Measurements from ENCODE around the gene PPP3CA. TPM values are rescaled to one million over a fixed set of nuclear protein-coding genes. Genes with fewer than 3 reads are reported as not detected.
A peak's percentile ranks its signal among the peaks of the same experiment; 100 is the strongest.

The PPP3CA gene
- total RNA-seq, 2 donors from 2014 or later: 3.3 to 3.5 TPM

DNA sequence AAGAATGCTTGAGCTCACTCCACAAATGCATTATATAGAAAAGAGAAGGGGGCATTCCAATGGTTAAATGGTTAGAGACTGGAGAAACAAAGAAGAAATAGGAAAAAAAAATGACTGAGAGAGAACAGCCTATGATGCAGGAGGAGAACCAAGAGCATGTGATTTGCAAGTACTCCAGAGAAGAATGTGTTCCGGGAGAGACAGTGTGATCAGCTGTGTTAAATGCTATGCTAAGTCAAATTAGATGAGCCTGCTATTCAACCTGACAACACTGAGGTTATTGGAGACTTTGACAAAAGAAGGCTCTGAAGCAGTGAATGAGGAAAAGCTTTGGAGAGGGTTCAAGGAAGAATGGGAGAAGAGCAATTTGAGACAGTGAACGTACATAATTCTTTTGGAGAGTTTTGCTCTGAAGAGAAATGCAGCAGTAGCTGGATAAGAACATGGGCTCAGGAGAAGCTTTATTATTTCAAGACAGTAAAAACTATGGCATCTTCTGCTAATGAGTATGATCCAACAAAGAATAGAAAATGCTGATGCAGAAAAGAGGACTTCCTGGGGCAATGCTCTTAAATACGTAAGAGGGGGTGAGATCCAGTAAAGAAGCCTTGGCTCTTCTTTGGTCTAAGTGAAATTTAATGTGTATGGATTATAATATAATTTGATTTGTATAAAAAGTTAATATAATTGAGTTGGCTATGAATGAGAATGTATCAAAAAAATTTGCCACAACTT lies 66.3 kb downstream of the PPP3CA start:
- Mint-ChIP-seq H3K9me3 (peaks cover 0 to 18% of the 10 kb centered on the region in 2 donors), H3K36me3 (no peaks in the 10 kb centered on the region), H3K27ac (no peak overlapping the region)
- DNase-seq (ENCODE audit: low spot score in 2 of 2) (no peak), ATAC-seq (no peak)

DNA sequence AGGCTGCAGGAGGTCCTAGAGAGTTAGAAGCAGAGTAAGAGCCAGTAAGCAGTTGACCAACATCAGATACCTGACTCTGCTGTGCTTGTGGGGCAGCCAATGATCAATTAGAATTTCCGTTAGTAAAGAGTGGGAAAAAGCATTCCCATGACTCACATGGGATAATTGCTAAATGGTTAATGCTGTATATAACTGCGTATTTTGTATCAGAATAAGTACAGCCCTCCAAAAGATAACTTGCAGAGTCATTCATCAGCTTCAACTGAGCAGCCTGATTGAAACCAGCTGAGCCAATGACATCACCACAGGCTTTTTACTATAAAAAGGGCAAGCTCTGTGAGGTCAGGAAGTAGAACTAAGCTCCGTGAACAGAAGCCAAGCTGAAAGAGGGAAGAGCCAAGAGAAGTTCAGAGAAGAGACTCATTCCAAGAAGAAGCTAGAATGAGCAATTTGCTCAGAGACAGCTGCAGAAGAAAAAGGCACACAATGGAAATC lies 67.9 kb downstream of the PPP3CA start:
- H3K9me3 Mint-ChIP-seq: peaks cover 0 to 15% of the 10 kb centered on the region in 2 donors
- peak overlapping the region in 1 of 2 donors; percentile 3 for H3K27ac Mint-ChIP-seq
- no peaks in the 10 kb centered on the region for H3K36me3 Mint-ChIP-seq
- ATAC-seq (peak; percentile 35 to 72), DNase-seq (ENCODE audit: low spot score in 2 of 2) (no peak)

DNA sequence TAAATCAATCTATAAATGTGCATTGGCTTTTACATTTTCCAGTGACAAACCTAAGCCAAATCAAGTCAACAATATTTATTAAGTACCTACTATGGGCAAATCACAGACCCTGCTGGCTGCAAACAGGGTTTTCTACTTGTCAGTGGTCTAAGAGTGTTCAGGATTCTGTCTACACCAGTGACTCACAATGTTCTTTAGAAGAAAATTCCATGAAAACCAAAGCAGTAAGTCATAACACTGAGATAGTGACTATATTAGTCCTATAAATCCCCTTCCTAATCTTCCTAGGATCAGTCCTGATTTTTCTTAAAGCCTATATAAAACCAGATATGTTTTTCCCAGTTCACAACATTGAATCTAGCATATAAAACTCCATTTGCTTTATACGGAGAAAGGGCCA lies 69.7 kb downstream of the PPP3CA start:
- DNase-seq (ENCODE audit: low spot score in 2 of 2): no peak
- Mint-ChIP-seq H3K27ac (no peak overlapping the region), H3K9me3 (peaks cover 0 to 14% of the 10 kb centered on the region in 2 donors), H3K36me3 (no peaks in the 10 kb centered on the region)
- no peak for ATAC-seq

DNA sequence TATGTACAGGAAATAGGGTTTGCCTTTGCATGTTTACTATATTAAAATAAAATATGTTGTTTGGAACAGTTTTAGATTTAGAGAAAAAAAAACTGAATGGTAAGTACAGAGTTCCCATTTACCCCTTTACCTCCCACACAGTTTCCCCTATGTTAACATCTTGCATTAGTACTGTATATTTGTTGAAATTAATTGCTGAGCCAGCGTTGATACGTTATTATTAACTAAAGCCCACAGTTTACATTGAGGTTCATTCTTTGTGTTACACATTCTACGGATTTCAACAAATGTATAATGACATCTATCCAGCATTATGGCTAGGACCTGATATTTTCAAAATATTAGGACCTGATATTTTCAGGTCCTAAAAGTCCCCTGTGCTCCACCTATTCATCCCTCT lies 70.7 kb downstream of the PPP3CA start:
- no peaks in the 10 kb centered on the region for H3K36me3 Mint-ChIP-seq

DNA sequence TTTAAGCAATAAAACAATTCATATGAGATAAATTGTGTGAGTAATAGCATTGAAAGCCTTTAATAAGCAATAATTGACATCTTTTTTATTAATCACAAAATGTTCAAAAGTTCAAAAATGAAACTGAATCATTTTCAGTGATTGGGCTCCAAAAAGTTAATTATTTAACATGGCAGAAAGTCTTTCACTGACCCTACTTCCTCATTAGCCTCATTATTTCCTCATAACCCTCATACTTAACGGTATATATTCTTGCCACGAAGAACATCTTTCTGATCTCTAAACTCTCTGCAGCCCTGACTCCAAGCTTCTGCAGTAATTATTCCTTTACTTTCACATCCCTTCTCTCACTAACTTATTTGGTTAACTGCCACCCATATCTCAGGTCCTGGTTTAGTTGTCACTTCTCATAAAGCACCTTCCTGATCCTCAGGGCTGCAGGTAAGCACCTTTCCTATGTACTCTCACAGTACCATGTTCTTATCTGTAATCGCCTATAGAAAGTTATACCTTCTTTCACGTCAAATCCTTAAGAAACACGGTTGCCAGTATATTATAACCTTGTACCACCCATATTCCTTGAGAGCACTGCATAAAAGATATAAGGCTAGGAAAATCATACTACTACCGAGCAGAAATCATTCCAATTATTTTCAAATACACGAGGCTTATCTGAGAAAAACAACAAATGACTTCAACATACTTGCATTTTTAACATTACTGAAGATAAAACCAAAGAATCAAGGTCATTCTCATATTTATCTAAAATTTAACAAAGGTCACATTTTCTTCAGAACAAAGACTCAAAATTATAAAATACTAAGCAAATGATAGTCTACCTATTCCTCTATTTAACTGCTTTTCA lies 72.2 kb downstream of the PPP3CA start:
- peaks cover 0 to 13% of the 10 kb centered on the region in 2 donors for H3K9me3 Mint-ChIP-seq
- H3K27ac Mint-ChIP-seq: no peak overlapping the region
- DNase-seq (ENCODE audit: low spot score in 2 of 2): no peak
- ATAC-seq: no peak
- H3K36me3 Mint-ChIP-seq: no peaks in the 10 kb centered on the region

More for the DNA sequence above, 70.7 kb downstream of the PPP3CA start:
- ATAC-seq (no peak), DNase-seq (ENCODE audit: low spot score in 2 of 2) (no peak)
- H3K9me3 Mint-ChIP-seq: peaks cover 0 to 14% of the 10 kb centered on the region in 2 donors
- no peak overlapping the region for H3K27ac Mint-ChIP-seq

DNA sequence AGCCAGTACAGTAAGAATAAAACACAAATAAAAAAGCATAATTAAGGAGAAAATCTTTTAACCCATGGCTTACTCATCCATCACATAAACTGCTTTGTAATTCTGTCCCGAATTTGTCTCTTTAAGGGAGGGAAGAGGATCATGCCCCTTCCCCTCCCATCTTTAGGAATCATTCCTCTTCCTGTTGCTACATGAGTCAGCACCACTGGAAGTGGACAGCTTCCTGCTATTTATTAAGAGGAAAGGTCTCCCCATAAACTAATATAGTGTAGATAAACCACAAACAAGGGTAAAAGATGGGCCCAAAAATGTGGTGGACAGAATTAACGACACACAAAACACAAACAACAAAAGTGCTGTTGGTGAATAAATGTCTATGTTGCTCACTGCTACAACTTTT lies 75.8 kb downstream of the PPP3CA start:
- Mint-ChIP-seq H3K36me3 (no peaks in the 10 kb centered on the region), H3K27ac (no peak overlapping the region), H3K9me3 (no peaks in the 10 kb centered on the region)
- ATAC-seq: no peak
- no peak for DNase-seq (ENCODE audit: low spot score in 2 of 2)

DNA sequence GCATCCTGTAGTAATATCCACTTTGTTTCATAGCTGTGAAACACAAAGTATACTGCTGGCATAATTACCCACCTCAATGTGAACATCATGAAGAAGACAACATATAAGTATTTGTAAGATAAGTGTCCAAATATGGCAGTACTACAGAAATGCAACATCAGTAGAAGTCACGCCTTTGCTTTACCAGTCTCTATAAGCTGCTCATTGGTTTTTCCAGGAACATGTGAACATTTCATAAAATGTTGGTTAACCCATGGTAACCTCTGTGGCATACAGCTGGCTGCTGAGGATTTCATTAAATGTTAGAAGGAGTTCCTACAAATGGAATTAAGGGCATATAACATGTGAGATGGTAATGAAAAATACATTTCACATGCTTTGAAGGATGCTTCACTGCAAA lies 77.6 kb downstream of the PPP3CA start:
- ATAC-seq: no peak
- DNase-seq (ENCODE audit: low spot score in 2 of 2): no peak
- Mint-ChIP-seq H3K36me3 (no peaks in the 10 kb centered on the region), H3K9me3 (no peaks in the 10 kb centered on the region), H3K27ac (no peak overlapping the region)

DNA sequence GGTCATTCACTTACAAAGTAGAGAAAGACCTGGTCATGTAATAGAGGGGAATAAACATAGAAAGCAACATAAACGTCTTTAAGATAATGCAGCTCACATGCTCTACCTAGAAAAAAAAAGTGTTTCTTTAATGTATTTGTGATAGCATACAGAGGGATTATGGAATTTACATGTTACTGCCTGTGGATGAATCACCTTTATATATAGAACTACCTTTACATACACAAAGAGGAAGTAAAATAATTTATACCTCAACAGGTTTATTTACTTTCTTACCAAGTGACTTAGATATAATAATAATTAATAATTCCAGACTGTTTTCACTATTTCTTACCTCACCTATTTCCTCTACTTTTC lies 81.5 kb downstream of the PPP3CA start:
- Mint-ChIP-seq H3K9me3 (no peaks in the 10 kb centered on the region), H3K27ac (no peak overlapping the region), H3K36me3 (no peaks in the 10 kb centered on the region)
- ATAC-seq (no peak), DNase-seq (ENCODE audit: low spot score in 2 of 2) (no peak)

DNA sequence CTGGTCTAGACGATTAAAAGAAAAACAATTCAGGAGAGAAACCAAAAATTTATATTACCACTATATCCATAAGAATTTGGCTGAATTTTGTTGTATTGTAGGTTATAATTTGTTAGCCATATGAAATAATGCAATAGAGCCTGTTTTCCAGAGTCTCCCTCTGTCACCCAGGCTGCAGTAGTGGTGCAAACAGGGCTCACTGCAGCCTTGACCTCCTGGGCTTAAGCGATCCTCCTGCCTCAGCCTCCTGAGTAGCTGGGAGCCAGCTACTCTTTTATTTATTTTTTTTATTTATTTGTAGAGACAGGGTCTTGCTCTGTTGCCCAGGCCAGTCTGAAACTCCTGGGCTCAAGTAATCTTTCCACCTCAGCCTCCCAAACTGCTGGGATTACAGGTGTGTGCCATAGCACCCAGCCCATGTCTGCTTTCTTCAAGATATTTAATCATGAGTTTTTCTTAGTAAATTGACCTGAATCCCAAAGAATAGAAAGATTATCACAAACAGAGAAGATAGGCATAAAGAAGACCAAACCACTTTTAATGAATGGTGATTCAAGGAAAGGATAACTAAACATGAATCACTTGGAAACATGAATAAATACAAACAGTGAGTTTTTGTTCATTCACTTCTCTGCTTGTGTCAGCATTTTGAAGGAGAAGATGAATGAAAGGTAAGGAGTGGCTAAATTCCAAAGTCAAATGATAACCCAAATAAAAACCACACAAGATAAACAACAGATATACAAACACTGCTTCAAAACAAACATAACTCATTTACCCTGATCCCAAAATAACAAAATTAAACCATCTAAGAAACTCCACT lies 82.1 kb downstream of the PPP3CA start:
- no peaks in the 10 kb centered on the region for H3K9me3 Mint-ChIP-seq
- no peak overlapping the region for H3K27ac Mint-ChIP-seq
- ATAC-seq (no peak), DNase-seq (ENCODE audit: low spot score in 2 of 2) (no peak)
- no peaks in the 10 kb centered on the region for H3K36me3 Mint-ChIP-seq

DNA sequence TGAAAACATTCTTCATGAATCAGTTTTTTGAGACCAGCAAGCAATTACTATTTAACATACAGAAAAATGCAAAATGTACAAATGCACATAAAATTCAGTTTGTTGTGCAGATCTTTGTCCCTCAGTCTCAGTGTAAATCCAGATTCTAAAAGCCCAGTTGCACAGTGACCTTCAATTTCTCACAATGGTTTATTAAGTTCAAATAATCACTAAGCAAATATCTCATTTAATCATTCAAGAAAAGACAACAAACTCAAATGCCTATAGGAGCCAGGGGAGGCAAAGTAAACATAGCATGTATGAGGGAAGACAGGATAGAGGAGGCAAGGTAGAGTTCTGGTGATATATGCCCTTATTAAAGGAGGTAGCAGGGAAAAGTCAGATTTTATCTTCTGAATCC lies 82.8 kb downstream of the PPP3CA start:
- Mint-ChIP-seq H3K27ac (no peak overlapping the region), H3K36me3 (no peaks in the 10 kb centered on the region), H3K9me3 (peaks cover 0 to 4% of the 10 kb centered on the region in 2 donors)
- ATAC-seq: no peak
- DNase-seq (ENCODE audit: low spot score in 2 of 2): no peak

DNA sequence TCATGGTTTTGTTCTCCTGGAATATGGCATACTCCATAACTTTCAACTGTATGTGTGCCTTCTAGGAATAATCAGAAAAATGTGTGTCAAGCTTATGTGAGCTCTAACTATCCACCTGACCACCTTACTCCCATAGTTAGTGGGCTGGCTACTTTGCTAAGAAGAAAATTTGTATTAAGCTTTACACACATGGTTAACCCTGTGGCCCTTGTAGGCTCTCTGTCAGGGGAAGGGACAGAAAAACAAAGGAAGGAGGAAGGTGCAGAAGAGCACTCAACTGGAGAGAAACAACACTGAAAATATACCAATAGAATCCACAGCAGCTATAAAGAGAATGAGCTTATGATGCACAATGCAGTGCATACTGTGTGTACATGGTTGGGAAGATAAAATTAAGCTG lies 84.6 kb downstream of the PPP3CA start:
- H3K36me3 Mint-ChIP-seq: no peaks in the 10 kb centered on the region
- DNase-seq (ENCODE audit: low spot score in 2 of 2) (no peak), ATAC-seq (no peak)
- no peak overlapping the region for H3K27ac Mint-ChIP-seq
- H3K9me3 Mint-ChIP-seq: peaks cover 0 to 4% of the 10 kb centered on the region in 2 donors

DNA sequence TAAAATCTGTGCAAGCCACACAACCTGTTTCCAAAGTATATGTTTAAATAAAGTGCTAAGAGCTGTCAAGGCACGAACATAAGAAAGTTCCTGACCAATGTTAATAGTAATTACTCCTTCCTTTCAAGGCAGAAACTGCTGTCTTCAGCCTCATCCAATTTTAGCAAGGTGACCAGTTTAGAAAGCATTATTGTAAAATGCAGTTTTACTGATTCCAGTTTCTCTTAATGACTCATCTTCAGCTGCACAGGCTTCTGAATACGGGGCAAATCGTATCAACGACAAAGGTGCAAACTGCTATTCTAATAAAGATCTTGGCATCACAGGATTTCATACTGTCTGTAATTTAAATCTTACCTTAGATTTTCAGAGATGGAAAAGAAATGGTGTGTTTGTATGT lies 87.5 kb downstream of the PPP3CA start:
- ATAC-seq: no peak
- H3K36me3 Mint-ChIP-seq: no peaks in the 10 kb centered on the region
- H3K9me3 Mint-ChIP-seq: peaks cover 0 to 4% of the 10 kb centered on the region in 2 donors
- H3K27ac Mint-ChIP-seq: no peak overlapping the region
- no peak for DNase-seq (ENCODE audit: low spot score in 2 of 2)

DNA sequence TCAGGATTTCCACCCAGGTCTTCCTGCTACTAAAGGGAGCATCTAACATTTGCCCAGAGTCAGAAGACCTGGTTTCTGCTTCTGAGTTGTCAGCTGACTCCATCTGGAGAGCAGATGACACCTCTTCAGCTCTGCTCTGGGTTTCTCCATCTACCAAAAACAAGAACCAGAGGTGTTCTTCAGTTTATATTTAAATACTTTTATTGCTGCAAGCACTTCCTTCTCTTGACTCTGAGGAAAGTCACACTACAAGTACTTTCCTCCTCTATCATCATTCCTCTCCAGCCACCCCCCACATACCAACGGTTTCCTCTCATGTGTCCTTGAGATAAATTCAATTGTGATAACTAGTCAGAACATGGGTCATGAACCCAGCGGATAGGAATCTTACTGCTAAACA lies 88.4 kb downstream of the PPP3CA start:
- Mint-ChIP-seq H3K36me3 (no peaks in the 10 kb centered on the region), H3K27ac (peak overlapping the region in 1 of 2 donors; percentile 56), H3K9me3 (peaks cover 0 to 4% of the 10 kb centered on the region in 2 donors)
- DNase-seq (ENCODE audit: low spot score in 2 of 2) (no peak), ATAC-seq (no peak)

DNA sequence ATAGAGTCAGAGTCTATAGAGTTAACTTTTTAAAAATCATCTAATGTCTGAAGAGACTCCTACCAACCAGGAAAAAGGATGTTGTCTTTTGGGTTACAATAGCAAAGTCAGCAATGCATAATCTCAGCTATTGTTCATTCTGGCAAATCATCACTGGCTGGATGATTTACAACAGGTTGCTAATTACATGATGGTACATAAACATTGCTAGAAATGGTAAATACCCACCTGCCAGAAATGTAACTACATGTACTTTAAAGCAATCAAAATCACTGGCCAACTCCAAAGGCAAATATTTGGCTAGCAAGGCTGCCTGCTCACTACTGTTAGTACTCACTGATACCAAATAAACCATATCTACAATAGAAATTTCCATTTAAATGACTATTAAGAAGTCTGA lies 91.1 kb downstream of the PPP3CA start:
- ATAC-seq (no peak), DNase-seq (ENCODE audit: low spot score in 2 of 2) (no peak)
- H3K36me3 Mint-ChIP-seq: no peaks in the 10 kb centered on the region
- no peak overlapping the region for H3K27ac Mint-ChIP-seq
- H3K9me3 Mint-ChIP-seq: peaks cover 0 to 4% of the 10 kb centered on the region in 2 donors

DNA sequence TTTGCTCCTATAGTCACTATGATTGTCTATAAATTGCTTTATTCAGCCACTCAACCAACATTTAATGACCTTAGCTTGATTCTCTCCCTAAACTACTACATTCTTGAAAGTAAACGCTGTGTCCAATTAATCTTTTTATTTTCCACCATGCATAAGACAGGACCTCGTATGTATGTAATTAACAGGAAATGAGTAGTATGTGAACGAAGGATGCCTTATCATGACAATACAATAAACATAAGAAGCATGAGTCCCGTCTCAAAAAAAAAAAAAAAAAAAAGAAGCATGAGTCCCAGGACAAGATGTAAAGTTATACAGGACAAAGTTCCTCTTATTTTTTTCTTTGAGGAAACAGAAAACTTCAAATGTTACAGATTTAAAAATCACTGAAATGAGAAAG lies 92.5 kb downstream of the PPP3CA start:
- DNase-seq (ENCODE audit: low spot score in 2 of 2) (no peak), ATAC-seq (no peak)
- peaks cover 0 to 2% of the 10 kb centered on the region in 2 donors for H3K9me3 Mint-ChIP-seq
- H3K36me3 Mint-ChIP-seq: no peaks in the 10 kb centered on the region
- no peak overlapping the region for H3K27ac Mint-ChIP-seq

DNA sequence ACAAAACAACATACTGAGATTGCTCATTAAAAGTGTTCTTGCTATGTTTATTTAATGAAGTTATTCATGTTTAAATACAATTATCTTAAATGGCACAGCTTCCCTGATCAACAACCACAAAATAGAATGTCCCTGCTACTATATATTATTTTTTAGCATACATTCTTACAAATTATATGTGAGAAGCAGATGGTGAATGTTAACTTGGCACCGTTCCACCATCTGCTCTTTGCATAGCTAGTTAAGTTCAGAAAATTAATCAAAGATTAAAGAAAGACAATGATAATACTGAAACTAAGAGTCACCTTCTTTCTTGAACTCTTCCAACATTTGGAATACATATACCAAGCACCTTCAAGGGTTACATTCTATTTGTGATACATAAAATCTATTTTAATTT lies 94.2 kb downstream of the PPP3CA start:
- Mint-ChIP-seq H3K9me3 (no peaks in the 10 kb centered on the region), H3K36me3 (no peaks in the 10 kb centered on the region), H3K27ac (no peak overlapping the region)
- DNase-seq (ENCODE audit: low spot score in 2 of 2): no peak
- ATAC-seq: no peak

DNA sequence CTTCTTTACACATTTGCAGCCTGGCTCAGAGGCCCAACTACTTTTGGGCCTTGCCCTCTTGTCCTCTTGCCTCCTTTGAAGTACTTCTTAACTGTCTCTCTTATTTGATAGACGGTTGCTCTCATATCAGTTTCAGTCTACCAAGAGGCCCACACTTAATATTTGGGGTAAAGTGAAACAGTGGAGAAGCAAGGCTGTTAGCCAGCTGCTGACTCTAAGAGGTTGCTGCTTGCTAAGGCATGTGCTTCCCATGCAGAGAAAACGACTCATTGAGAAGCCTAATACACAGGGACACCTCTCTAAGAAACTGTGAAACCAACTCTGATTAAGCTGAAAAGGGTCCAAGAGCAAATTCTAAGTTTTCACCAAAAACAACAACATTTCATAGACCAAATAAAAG lies 94.6 kb downstream of the PPP3CA start:
- ATAC-seq (no peak), DNase-seq (ENCODE audit: low spot score in 2 of 2) (no peak)
- Mint-ChIP-seq H3K9me3 (no peaks in the 10 kb centered on the region), H3K27ac (no peak overlapping the region), H3K36me3 (no peaks in the 10 kb centered on the region)
